ENCODE results near the gene TRPM4.
"Not testable (repeated sequence)": the region's sequence is repeated elsewhere in the genome, so short reads cannot be mapped to it uniquely, and the experiment has no call there.

TRPM4 gene

GRCh38 chr19:49127674-49128544 lies 29.7 kb upstream of the TRPM4 start:
- DNase-seq = peak; percentile 99

- DNase-seq = no peak
These were observed 28.9 kb upstream of the TRPM4 start for GRCh38 chr19:49128545-49129237.

DNA sequence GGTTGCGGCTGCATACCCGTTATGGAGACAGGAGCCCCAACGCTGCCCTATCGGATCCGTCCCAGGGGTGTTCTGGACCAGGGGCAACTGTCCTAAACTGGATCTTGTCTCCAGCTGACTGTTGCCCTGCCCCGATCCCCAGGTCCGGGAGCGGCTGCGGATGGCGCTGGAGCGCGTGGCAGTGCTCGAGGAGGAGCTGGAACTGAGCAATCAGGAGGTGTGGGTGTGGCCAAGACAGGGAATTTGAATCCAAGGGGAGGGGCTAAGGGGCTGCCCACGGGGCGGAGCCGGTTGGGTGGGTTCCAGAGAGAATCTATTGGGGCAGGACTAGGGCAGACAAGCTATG lies 28.4 kb upstream of the TRPM4 start:
- DNase-seq = no peak

DNA sequence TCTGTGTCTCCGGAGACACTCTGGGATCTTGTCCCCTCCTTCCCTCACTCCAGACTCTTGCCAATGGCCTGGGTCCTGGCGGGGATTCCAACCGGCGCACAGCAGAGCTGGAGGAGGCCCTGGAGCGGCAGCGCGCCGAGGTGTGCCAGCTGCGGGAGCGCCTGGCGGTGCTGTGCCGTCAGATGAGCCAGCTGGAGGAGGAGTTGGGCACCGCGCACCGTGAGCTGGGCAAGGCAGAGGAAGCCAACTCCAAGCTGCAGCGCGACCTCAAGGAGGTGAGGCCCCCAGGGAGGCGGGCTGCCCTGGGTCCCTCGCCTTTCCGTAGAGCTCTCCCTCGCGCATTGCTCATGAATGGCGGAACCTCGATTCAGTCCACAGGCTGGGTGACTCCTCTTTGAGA lies 27.3 kb upstream of the TRPM4 start:
- DNase-seq = no peak

- DNase-seq = no peak
These were observed 24.5 kb upstream of the TRPM4 start for GRCh38 chr19:49132974-49133609.

GRCh38 chr19:49133621-49134454 lies 23.8 kb upstream of the TRPM4 start:
- DNase-seq = peak; percentile 78

- DNase-seq = no peak
These were observed 21.9 kb upstream of the TRPM4 start for GRCh38 chr19:49135686-49136085.

DNA sequence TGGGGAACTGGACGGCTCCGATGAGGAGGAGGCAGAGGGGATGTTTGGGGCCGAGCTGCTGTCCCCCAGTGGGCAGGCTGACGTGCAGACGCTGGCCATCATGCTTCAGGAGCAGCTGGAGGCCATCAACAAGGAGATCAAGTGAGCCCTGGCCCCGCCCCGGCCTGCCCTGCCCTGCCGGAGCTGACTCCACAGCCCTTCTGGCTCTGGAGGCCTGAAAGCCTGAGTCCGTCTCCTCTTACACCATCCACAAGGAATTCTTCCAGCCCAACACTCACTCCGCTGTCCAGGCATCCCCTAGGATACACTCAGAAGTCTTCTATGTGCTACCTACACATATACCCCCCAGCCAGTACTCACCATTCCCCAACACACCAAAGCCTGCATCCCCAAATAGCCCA lies 20.8 kb upstream of the TRPM4 start:
- no peak for DNase-seq

GRCh38 chr19:49140951-49141350 lies 16.6 kb upstream of the TRPM4 start:
- no peak for DNase-seq

DNA sequence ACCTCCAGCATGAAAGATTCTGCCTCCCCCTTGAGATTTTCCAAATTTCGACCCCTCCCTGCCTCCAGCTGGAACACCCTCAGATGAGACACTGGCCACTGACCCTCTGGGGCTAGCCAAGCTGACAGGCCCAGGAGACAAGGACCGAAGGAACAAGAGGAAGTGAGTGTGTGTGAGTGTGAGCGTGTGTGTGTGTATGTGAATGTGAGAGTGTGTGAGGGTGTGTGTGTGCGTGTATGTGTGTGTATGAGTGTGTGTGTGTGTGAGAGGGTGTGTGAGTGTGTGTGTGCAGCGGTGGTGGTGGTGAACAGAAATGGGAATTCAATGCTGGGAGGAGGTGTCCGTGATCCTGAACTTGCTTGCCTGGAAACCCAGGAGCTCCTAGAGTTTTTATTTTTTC lies 16.2 kb upstream of the TRPM4 start:
- no peak for DNase-seq

DNA sequence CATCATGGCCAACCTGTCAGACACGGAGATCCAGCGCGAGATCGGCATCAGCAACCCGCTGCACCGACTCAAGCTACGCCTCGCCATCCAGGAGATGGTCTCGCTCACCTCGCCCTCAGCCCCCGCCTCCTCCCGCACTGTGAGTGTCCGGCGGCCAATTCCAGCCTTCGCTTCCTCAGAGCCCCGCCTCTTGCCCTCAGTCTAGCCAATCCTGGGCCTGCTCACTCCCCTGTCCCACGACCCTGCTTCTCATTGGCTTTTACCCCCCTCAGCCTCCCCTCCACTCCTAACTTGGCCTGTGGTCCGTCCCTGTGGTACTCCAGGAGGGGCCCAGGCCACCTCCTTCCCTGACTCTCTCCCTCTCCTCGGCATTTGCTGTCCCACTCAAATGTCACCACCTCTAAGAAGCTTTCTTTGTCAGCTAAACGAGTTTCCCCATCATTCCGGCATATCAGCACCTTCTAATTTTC lies 14.7 kb upstream of the TRPM4 start:
- peak; percentile 82 for DNase-seq

GRCh38 chr19:49145573-49146407 lies 11.8 kb upstream of the TRPM4 start:
- peak; percentile 95 for DNase-seq

GRCh38 chr19:49146408-49146770 lies 11.2 kb upstream of the TRPM4 start:
- DNase-seq = not testable (repeated sequence)

- DNase-seq = no peak
These were observed 9.4 kb upstream of the TRPM4 start for GRCh38 chr19:49148044-49148682.

GRCh38 chr19:49148784-49149651 lies 8.6 kb upstream of the TRPM4 start:
- peak; percentile 91 for DNase-seq

GRCh38 chr19:49149652-49150105 lies 7.9 kb upstream of the TRPM4 start:
- DNase-seq = no peak

DNA sequence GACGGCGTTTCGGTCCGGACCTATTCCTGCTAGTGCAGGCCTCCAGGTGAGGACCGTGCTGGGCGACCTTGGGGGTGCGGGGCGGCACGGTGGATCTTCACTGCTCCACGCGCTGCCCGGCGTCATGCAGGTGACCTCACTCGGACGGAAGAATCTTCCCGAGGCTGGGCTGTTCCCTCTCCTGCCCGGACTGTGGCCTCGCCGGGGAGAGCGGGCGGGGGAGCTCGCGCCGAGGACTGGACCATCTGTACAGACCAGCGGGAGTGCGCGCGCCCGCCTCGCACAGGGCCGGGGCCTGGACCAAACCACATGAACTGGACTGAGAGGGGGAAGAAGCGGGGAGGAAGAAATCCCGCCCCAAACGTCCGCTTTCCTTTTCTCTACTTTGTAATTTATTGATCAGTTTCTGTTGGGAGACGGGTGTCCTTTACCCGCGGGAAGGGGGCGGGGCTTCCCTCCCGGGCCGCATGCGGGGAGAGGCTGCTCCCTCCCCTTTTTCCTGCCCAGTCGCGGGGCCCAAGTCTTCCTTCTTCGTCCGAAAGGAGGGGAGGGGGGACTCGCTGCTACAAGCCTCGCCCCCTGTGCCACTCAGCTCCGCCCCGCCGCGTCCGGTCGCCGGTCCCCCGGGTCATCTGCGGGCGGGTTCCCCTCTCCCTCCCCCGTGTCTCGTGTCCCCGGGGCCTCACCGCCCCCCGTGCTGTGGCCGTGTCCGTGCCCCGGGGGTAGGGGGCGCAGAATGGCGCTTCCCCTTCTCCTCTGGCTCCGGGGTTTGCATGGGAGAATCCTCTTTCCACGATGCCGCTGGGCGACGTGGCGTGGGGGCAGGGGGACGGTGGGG lies 7.3 kb upstream of the TRPM4 start:
- peak; percentile 69 for DNase-seq

DNA sequence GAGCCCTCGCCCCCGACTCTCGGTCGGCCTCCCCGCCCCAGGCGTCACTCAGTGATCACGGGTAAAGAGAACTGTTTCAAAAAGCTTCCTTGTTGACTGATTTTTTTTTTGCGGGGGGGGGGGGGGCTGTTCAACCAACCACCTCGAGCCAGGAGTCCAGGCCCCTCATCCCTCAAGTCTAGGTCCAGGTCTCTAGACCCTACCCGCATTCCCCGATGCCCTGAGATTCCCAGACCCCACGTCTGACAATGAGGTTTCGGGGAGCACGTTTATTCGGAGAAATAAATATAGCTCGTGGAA lies 6.7 kb upstream of the TRPM4 start:
- no peak for DNase-seq

GRCh38 chr19:49151267-49152118 lies 6.1 kb upstream of the TRPM4 start:
- DNase-seq = no peak

Measured in activated CD8-positive, alpha-beta memory T cell treated with anti-CD3 and anti-CD28 coated beads for 24 hours (primary cell).